HG03460 (cell line): ENCODE measurements around the gene PI4KA.

ENCODE experiments used
- ATAC-seq: cut with Tn5 transposase; IDR thresholded peaks from one replicate; pipeline ENCODE4 v1.9.1; 2021; ENCODE audit not compliant: unreplicated experiment

PI4KA gene

GRCh38 chr22:20818471-20818870 is 40.1 kb downstream of the PI4KA start:
- ATAC-seq: no peak

GRCh38 chr22:20816559-20816958 is 42.1 kb downstream of the PI4KA start:
- ATAC-seq: no peak

- no peak for ATAC-seq
Observed at GRCh38 chr22:20815477-20816050, 43.0 kb downstream of the PI4KA start.

- no peak for ATAC-seq
Observed at GRCh38 chr22:20814221-20814808, 44.3 kb downstream of the PI4KA start.

- no peak for ATAC-seq
Observed at GRCh38 chr22:20813056-20813455, 45.6 kb downstream of the PI4KA start.

- no peak for ATAC-seq
Observed at GRCh38 chr22:20811971-20812660, 46.5 kb downstream of the PI4KA start.

GRCh38 chr22:20811171-20811570 is 47.4 kb downstream of the PI4KA start:
- ATAC-seq: no peak

GRCh38 chr22:20810645-20811044 is 48.0 kb downstream of the PI4KA start:
- no peak for ATAC-seq

GRCh38 chr22:20809538-20810185 is 48.9 kb downstream of the PI4KA start:
- ATAC-seq: no peak

GRCh38 chr22:20808844-20809243 is 49.8 kb downstream of the PI4KA start:
- ATAC-seq: no peak

GRCh38 chr22:20807315-20807752 is 51.3 kb downstream of the PI4KA start:
- ATAC-seq: no peak

GRCh38 chr22:20805972-20806471 is 52.6 kb downstream of the PI4KA start:
- no peak for ATAC-seq

- ATAC-seq: no peak
Observed at GRCh38 chr22:20804650-20805049, 54.0 kb downstream of the PI4KA start.

- ATAC-seq: no peak
Observed at GRCh38 chr22:20803696-20804324, 54.8 kb downstream of the PI4KA start.

GRCh38 chr22:20802922-20803553 is 55.6 kb downstream of the PI4KA start:
- ATAC-seq: no peak

GRCh38 chr22:20802452-20802851 is 56.2 kb downstream of the PI4KA start:
- no peak for ATAC-seq

- ATAC-seq: no peak
Observed at GRCh38 chr22:20799449-20799848, 59.2 kb downstream of the PI4KA start.

GRCh38 chr22:20798974-20799373 is 59.6 kb downstream of the PI4KA start:
- no peak for ATAC-seq

- no peak for ATAC-seq
Observed at GRCh38 chr22:20798218-20798617, 60.4 kb downstream of the PI4KA start.

- no peak for ATAC-seq
Observed at GRCh38 chr22:20796731-20797130, 61.9 kb downstream of the PI4KA start.
